ENCODE data around the gene EGF. TPM values are rescaled to one million over a fixed set of nuclear protein-coding genes. Genes with fewer than 3 reads are reported as not detected.

EGF gene
- total RNA-seq, 3 donors from 2014 or later (not counting 1 experiment from before 2014, with no cell fraction given): 0.48 to 1.2 (median 1.1) TPM

DNA sequence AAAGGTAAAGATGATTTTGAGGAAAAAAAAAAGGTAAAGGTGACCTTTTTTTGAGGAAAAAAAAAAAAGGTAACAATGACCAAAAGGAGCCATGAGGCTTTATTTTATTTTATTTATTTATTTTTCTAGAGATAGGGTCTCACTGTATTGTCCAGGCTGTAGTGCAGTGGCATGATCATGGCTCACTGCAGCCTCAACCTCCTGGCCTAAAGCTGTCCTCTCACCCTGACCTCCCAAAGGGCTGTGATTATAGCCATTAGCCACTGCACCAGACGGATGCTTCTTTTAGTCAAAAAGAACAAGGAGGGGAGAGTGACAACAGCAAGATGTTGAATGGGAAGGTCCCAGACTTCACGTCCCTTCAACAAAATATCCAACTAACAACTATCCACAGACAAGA lies 34.3 kb upstream of the EGF start:
- Mint-ChIP-seq H3K36me3 (no peaks in the 10 kb centered on the region), H3K4me3 (no peak overlapping the region), H3K4me1 (no peaks in the 10 kb centered on the region), H3K27me3 (ENCODE audit: low read depth in 2 of 2) (peaks cover 8 to 32% of the 10 kb centered on the region in 2 donors), H3K9me3 (no peaks in the 10 kb centered on the region), H3K27ac (no peak overlapping the region)
- Histone ChIP-seq H3K27ac (ENCODE audit: low read length) (no peak overlapping the region), H3K4me1 (ENCODE audit: control insufficient read depth, insufficient read depth, low read length) (no peaks in the 10 kb centered on the region), H3K27me3 (ENCODE audit: control insufficient read depth, insufficient read depth, low read length) (no peaks in the 10 kb centered on the region), H3K9me3 (ENCODE audit: control insufficient read depth, insufficient read depth, low read length) (no peaks in the 10 kb centered on the region), H3K4me3 (ENCODE audit: low read length) (no peak overlapping the region), H3K36me3 (ENCODE audit: control insufficient read depth, insufficient read depth, low read length) (no peaks in the 10 kb centered on the region)
- TF ChIP-seq, protein P1, sequence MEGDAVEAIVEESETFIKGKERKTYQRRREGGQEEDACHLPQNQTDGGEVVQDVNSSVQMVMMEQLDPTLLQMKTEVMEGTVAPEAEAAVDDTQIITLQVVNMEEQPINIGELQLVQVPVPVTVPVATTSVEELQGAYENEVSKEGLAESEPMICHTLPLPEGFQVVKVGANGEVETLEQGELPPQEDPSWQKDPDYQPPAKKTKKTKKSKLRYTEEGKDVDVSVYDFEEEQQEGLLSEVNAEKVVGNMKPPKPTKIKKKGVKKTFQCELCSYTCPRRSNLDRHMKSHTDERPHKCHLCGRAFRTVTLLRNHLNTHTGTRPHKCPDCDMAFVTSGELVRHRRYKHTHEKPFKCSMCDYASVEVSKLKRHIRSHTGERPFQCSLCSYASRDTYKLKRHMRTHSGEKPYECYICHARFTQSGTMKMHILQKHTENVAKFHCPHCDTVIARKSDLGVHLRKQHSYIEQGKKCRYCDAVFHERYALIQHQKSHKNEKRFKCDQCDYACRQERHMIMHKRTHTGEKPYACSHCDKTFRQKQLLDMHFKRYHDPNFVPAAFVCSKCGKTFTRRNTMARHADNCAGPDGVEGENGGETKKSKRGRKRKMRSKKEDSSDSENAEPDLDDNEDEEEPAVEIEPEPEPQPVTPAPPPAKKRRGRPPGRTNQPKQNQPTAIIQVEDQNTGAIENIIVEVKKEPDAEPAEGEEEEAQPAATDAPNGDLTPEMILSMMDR (IDR thresholded peaks at IDR 0.05): no peak
- ATAC-seq (no peak), DNase-seq (no peak)
- intact Hi-C loops (cut with micrococcal nuclease): no loop called here
- WGBS (ENCODE audit: insufficient coverage): no CpG with 5 or more reads among the region's 2 CpGs

DNA sequence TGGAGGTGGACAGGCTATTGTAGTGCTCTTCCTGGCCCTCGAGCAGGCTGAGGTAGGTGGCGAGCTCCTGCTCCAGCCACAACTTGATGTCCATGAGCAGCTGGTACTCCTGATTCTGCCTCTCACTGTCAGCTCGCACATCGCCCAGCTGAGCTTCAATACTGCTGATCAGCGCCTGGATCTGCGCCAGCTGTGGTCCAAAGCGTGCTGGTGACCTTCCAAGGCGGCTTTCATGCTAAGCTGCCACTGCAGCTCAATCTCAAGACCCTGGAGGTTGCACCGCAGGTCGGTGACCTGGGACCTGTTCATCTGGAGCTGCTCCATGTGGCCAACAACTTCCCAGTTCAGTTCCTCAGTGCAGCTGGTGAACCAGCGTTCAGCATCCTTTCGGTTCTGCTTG lies 33.6 kb upstream of the EGF start:
- no peaks in the 10 kb centered on the region for H3K4me1 Mint-ChIP-seq
- Histone ChIP-seq H3K27ac (ENCODE audit: low read length) (no peak overlapping the region), H3K36me3 (ENCODE audit: control insufficient read depth, insufficient read depth, low read length) (no peaks in the 10 kb centered on the region), H3K9me3 (ENCODE audit: control insufficient read depth, insufficient read depth, low read length) (no peaks in the 10 kb centered on the region), H3K4me1 (ENCODE audit: control insufficient read depth, insufficient read depth, low read length) (no peaks in the 10 kb centered on the region), H3K27me3 (ENCODE audit: control insufficient read depth, insufficient read depth, low read length) (no peaks in the 10 kb centered on the region), H3K4me3 (ENCODE audit: low read length) (no peak overlapping the region)
- WGBS (ENCODE audit: insufficient coverage): 84% methylated on average over 12 of the region's 12 CpGs
- DNase-seq (no peak), ATAC-seq (no peak)
- H3K4me3 Mint-ChIP-seq: no peak overlapping the region
- no peak overlapping the region for H3K27ac Mint-ChIP-seq
- no peaks in the 10 kb centered on the region for H3K9me3 Mint-ChIP-seq
- TF ChIP-seq, protein P1 (IDR thresholded peaks at IDR 0.05): no peak
- intact Hi-C loops (cut with micrococcal nuclease): no loop called here
- H3K27me3 Mint-ChIP-seq (ENCODE audit: low read depth in 2 of 2): peaks cover 8 to 38% of the 10 kb centered on the region in 2 donors
- H3K36me3 Mint-ChIP-seq: no peaks in the 10 kb centered on the region

DNA sequence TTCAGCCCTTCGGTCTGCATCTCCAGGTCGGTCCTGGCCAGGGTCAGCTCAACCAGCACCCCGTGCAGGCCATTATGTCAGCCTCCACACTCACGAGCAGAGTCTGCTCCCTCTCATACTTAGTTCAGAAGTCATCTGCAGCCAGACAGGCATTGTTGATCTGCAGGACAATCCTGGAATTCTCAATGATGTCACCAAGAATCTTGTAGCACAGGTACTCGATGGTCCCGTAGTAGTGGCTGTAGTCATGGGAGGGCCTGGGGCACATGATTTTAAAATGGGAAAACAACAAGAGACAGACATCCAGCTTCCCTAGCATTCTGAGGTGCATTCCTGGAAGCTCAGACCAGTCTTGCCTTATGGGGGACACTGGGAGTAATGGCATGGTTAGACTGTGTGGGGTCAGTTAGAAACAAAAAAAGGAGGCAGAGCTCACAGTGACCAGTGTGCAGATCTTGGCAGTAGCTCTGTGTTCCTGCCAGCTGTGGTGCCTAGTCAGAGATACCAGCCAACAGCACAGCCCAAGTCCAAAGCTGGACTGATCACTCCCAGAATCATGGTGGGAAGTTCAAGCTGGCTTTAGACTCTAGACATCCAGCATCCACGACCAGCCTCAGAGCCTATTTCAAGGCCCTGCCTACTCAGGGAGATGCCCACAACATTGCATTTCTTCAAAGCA lies 32.9 kb upstream of the EGF start:
- no peaks in the 10 kb centered on the region for H3K9me3 Mint-ChIP-seq
- H3K4me1 Mint-ChIP-seq: no peaks in the 10 kb centered on the region

More for the DNA sequence above, 32.9 kb upstream of the EGF start:
- Histone ChIP-seq H3K36me3 (ENCODE audit: control insufficient read depth, insufficient read depth, low read length) (no peaks in the 10 kb centered on the region), H3K27ac (ENCODE audit: low read length) (no peak overlapping the region), H3K4me1 (ENCODE audit: control insufficient read depth, insufficient read depth, low read length) (no peaks in the 10 kb centered on the region), H3K4me3 (ENCODE audit: low read length) (no peak overlapping the region), H3K9me3 (ENCODE audit: control insufficient read depth, insufficient read depth, low read length) (no peaks in the 10 kb centered on the region), H3K27me3 (ENCODE audit: control insufficient read depth, insufficient read depth, low read length) (no peaks in the 10 kb centered on the region)
- intact Hi-C loops (cut with micrococcal nuclease): no loop called here
- Mint-ChIP-seq H3K4me3 (no peak overlapping the region), H3K27ac (no peak overlapping the region), H3K36me3 (no peaks in the 10 kb centered on the region), H3K27me3 (ENCODE audit: low read depth in 2 of 2) (peaks cover 8 to 38% of the 10 kb centered on the region in 2 donors)
- WGBS (ENCODE audit: insufficient coverage): 91% methylated on average over 7 of the region's 7 CpGs
- TF ChIP-seq, protein P1 (IDR thresholded peaks at IDR 0.05): no peak
- ATAC-seq (no peak), DNase-seq (no peak)
